CD4-positive, alpha-beta T cell treated with Interleukin-10 for 1 hour (primary cell): ENCODE measurements around the gene ADSL.
A peak's percentile ranks its signal among the peaks of the same experiment; 100 is the strongest.
"Not testable (repeated sequence)": the region's sequence is repeated elsewhere in the genome, so short reads cannot be mapped to it uniquely, and the experiment has no call there.

ENCODE experiments used
- DNase-seq: peaks from one replicate; pipeline ENCODE4 v3.0.0-alpha.2; 2020

Gene ADSL

DNA sequence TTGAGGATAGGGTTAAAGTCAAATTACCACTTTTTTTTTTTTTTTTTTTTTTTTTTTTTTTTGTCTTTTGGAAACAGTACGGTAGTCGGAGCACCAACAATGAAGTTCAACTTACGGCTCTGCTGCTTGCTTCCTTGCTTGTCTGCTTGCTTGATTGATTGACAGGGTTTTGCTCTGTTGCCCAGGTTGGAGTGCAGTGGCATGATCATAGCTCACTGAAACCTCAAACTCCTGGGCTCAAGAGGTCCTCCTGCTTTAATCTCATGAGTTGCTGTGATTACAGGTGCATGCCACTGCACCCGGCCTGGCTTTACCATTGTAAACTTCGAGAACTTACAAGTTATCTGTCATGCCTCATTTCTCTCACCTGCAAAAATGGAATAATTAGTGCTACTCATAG, 29.8 kb downstream of the ADSL start:
- no peak for DNase-seq

DNA sequence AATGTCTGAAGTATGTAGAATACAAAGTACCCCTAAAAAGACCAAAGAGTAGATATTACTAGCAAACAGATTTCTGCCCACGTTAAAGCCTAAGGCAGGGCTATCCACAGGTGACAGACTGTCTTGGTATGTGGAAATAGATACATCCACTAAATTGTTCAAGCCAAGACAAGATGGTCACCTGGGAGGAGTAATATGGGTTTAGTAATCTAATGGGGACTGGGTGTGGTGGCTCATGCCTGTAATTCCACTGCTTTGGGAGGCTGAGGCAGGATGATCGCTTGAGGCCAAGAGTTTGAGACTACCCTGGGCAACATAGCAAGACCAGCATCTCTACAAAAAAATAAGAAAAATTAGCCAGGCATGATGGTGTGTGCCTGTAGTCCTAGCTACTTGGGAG, 31.6 kb downstream of the ADSL start:
- no peak for DNase-seq

DNA sequence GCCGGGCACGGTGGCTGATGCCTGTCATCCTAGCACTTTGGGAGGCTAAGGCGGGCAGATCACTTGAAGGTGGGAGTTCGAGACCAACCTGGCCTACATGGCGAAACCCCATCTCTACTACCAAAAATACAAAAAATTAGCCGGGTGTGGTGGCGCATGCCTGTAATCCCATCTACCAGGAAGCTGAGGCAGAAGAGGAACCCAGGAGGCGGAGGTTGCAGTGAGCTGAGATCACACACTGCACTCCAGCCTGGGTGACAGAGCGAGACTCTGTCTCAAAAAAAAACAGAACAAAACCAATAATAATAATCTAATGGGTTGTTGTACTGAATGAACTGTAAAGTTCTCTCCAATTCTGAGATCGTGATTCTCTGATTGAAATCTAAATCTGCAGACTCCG, 32.1 kb downstream of the ADSL start:
- not testable (repeated sequence) for DNase-seq

DNA sequence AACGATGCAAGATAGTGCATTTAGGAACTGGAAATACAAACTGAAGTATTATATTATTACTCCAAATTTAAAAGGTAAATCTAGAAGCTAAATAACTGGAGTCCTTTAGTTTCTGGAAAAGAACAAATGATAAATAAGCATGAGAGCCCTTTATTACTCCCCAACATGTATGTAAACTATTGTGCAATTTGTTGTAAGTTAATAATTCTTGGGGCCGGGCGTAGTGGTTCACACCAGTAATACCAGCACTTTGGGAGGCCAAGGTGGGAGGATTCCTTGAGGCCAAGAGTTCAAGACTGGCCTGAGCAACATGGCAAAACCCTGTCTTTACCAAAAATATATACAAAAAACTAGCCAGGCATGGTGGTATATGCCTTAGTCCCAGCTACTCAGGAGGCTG, 35.2 kb downstream of the ADSL start:
- DNase-seq, result no peak

DNA sequence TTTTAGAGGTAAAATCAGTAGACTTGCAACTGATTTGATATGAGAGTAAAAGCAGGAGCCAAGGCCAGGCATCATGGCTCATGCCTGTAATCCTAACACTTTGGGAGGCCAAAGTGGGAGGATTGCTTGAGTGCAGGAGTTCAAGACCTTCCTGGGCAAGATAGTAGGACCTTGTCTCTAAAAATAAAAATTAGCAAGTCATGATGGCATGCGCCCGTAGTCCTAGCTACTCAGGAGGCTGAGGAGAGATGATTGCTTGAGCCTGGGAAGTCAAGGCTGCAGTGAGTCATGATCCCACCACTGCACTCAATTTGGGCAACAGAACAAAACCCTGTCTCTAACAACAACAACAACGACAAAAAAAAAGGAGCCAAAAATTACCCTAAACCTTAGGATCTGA, 37.6 kb downstream of the ADSL start:
- DNase-seq, result no peak

GRCh38 chr22:40385036-40385782, 38.9 kb downstream of the ADSL start:
- DNase-seq, result peak; percentile 53

- no peak for DNase-seq
These were observed 41.4 kb downstream of the ADSL start for GRCh38 chr22:40387746-40388145.

GRCh38 chr22:40388231-40388630, 41.9 kb downstream of the ADSL start:
- DNase-seq, result no peak

DNA sequence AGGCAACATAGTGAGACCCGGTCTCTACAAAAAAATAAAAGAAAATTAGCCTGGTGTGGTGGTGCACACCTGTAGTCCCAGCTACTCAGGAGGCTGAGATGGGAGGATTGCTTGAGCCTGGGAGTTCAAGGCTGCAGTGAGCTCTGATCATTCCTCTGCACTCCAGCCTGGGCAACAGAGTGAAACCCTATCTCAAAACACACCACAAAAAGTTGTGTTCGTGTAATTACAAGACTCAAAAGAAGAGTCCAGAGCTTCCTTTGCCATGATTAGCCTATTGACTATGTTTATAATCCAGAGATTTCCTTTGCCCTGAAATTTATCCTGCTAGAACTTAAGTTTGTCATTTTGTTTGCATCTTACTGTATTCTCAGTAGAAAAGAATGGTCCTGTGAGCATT, 45.1 kb downstream of the ADSL start:
- no peak for DNase-seq

GRCh38 chr22:40392618-40393017, 46.3 kb downstream of the ADSL start:
- DNase-seq, result no peak

DNA sequence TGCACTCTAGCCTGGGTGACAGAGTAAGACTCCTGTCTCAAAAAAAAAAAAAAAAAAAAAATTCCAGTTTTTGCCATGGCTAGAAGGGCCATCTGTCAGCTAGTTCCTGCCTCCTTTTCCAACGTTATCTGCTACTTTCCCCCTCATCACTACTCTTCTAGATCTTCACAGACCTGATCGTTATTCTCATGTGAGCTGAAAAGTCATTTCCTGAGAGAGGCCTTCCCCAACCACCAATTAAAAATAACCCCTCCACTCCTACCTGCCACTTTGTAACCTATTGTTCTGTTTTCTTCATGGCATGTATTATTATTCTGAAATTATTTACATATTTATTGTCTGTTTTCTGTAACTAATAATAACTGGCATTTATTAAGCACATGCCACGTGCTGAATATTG, 48.3 kb downstream of the ADSL start:
- DNase-seq, result no peak

DNA sequence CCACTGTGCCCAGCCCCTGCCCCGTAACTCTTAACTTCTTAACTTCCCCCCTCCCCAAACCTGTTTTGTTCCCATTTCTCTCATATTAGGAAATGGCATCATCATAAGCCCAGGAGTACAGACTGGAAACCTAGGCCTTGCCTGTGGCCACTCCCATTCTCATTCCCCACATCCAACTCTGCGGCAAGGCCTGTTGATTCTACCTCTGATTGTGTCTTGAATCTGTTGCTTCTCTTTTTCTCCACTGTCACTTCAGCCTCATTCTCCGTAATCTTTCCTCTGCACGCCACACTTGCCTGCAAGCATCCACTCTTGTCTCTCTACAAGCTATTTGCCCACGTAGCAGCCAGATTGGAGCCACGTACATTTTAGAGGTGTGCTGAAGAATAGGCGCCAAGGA, 49.3 kb downstream of the ADSL start:
- no peak for DNase-seq

GRCh38 chr22:40396882-40397281, 50.6 kb downstream of the ADSL start:
- DNase-seq, result no peak

- no peak for DNase-seq
These were observed 51.1 kb downstream of the ADSL start for GRCh38 chr22:40397396-40397795.

DNA sequence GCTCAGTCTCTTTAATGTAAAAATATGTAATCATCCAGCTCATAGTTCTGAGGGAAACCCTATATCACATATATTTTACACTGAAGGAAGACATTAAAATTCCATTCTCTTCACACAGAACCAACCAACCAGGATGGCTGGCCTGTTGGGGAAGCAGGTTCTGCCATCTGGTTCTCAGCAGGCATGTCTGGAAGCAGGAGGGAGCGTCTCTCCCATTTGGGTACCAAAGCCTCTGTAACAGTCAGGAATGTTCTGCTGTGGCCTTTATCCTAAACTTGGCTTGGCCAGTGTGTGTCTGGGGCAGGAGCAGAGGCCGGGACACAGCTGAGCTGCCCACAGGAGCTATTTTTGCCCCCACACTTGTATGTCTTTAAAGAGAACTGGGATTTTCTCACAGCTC, 53.3 kb downstream of the ADSL start:
- DNase-seq, result no peak

- peak; percentile 67 for DNase-seq
These were observed 53.9 kb downstream of the ADSL start for GRCh38 chr22:40400159-40400558.

- peak; percentile 69 for DNase-seq
These were observed 55.2 kb downstream of the ADSL start for GRCh38 chr22:40401532-40401931.

GRCh38 chr22:40401981-40402406, 55.7 kb downstream of the ADSL start:
- no peak for DNase-seq

DNA sequence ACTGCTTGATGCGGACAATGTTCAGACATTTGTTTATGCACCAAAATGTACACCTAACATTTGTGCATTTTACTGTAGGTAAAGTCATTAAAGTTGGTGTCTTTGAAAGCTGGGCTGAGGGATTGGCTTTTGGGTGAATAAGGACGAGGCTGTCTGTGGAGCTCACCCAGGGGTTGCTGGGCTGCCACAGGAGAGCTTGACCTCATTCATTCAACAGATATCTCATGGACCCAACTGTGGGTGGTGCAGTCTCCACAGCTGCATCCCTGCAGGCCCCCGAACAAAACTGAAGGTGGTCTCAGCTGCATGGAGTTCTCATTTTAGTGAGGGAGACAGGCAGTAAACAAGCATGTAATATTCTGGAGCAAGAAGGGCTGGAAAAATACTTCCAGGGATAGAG, 56.8 kb downstream of the ADSL start:
- no peak for DNase-seq

- no peak for DNase-seq
These were observed 57.4 kb downstream of the ADSL start for GRCh38 chr22:40403651-40404050.

DNA sequence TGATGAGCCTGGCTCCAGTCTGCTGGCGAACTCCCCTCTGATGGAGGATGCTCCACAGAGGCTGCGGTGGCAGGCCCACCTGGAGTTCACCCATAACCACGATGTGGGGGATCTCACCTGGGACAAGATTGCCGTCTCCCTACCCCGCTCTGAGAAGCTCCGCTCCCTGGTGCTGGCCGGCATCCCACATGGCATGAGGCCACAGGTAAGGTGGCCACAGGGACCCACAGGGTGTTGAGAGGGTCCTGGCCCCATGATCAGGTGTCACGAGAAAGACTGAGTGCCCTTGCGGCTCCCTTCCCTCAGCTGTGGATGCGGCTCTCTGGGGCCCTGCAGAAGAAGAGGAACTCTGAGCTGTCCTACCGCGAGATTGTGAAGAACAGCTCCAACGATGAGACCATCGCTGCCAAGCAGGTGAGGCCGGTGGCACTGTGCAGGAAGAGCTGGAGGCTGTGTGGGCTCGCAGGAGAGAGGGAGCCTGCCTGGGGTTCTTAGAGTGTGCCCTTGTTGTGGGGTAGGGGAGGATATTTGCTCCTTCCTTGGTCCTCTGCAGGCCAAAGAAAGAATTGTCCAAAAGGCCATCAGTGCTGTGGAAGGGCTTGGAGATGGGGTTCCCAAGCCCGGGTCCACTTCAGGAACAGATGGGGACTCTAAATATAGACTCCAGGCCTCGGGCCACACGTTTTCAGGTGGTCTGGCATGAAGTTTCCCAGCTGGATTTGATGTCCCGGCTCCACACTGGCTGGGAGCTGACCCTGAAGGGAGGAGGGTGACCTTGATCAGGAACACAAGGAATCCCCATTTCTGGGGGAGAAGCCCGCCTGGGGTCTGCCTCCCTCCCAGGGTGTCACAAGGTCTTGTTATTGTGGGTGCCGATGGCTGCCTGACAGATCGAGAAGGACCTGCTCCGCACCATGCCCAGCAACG, 58.2 kb downstream of the ADSL start:
- DNase-seq, result no peak

DNA sequence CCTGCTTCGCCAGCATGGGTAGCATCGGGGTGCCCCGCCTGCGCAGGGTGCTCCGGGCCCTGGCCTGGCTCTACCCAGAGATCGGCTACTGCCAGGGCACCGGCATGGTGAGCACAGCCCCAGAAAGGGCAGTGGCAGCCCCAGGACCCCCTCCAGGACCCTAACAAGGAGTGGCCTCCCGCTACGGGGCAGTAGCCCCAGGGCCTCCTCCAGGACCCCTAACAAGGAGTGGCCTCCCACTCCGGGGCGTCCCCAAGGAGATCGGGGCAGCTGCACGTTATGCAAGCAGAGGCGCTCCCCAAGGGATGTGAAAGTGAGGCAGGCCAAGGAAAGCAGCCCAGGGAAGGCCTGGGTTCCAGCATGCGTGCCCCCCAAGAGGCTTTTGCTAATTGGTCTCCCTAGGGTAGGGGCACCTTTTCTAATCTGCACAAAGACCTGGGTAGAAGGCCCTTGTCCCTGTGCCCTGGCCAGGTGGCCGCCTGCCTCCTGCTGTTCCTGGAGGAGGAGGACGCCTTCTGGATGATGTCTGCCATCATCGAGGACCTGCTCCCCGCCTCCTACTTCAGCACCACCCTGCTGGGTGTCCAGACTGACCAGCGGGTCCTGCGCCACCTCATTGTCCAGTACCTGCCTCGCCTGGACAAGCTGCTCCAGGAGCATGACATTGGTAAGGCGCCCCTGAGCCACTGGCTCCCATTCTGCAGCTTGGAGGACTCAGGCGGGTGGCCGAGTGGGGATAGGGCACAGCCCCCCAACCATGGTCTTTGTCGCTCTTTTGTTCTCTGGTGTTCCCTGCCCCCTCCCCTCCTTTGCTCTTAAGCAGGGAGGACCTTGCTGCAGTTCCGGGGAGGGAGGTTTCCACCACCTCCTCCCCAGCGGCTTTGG, 59.1 kb downstream of the ADSL start:
- no peak for DNase-seq
